ENCODE results near the gene FIGN.

The FIGN gene

DNA sequence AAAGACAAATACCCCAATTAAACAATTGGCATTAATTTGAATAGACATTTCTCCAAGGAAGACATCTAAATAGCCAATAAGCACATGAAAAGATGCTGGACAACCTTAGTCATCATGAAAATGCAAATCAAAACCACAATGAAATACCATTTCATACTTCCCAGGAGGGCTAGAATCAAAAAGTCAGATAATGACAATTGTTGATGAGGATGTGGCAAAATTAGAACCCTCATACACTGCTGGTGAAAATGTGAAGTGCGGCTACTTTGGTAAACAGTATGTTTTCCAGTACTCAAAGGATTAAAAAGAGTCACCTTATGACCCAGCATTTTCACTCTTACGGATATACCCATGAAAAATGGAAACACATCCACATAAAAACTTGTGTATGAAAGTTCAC lies 91.6 kb downstream of the FIGN start:
- TF ChIP-seq, protein P1, sequence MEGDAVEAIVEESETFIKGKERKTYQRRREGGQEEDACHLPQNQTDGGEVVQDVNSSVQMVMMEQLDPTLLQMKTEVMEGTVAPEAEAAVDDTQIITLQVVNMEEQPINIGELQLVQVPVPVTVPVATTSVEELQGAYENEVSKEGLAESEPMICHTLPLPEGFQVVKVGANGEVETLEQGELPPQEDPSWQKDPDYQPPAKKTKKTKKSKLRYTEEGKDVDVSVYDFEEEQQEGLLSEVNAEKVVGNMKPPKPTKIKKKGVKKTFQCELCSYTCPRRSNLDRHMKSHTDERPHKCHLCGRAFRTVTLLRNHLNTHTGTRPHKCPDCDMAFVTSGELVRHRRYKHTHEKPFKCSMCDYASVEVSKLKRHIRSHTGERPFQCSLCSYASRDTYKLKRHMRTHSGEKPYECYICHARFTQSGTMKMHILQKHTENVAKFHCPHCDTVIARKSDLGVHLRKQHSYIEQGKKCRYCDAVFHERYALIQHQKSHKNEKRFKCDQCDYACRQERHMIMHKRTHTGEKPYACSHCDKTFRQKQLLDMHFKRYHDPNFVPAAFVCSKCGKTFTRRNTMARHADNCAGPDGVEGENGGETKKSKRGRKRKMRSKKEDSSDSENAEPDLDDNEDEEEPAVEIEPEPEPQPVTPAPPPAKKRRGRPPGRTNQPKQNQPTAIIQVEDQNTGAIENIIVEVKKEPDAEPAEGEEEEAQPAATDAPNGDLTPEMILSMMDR (IDR thresholded peaks at IDR 0.05; ENCODE audit: extremely low read depth, missing control alignments), result no peak

DNA sequence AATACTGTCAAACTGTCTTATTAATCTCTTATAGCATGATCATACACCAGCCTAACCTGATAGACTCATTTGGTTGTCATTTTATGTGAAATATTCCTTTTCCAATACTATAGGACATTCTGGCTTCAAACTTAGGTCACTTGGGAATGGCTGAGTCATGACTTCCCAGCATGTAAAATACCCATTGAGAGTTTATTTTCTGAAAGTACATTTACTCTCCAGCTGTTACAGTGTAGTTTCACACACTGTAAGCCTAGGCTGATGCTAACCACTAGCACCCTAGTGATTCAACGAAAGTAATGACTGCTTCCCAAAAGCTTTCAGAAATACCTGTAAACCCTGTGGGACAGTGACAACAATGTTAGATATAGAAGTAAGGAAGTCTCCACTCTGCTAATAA lies 93.8 kb downstream of the FIGN start:
- TF ChIP-seq, protein P1 (IDR thresholded peaks at IDR 0.05; ENCODE audit: extremely low read depth, missing control alignments), result no peak
- no peak for DNase-seq (ENCODE audit: low spot score)

More for the DNA sequence above, 91.6 kb downstream of the FIGN start:
- DNase-seq (ENCODE audit: low spot score), result no peak

- TF ChIP-seq, protein P1 (IDR thresholded peaks at IDR 0.05; ENCODE audit: extremely low read depth, missing control alignments), result no peak
- no peak for DNase-seq (ENCODE audit: low spot score)
Observed at GRCh38 chr2:163640542-163641193, 95.1 kb downstream of the FIGN start.

GRCh38 chr2:163637871-163638270 lies 97.9 kb downstream of the FIGN start:
- no peak for DNase-seq (ENCODE audit: low spot score)
- TF ChIP-seq, protein P1 (IDR thresholded peaks at IDR 0.05; ENCODE audit: extremely low read depth, missing control alignments), result no peak

GRCh38 chr2:163633291-163633690 lies 102.5 kb downstream of the FIGN start:
- TF ChIP-seq, protein P1 (IDR thresholded peaks at IDR 0.05; ENCODE audit: extremely low read depth, missing control alignments), result no peak

GRCh38 chr2:163630836-163631235 lies 105.0 kb downstream of the FIGN start:
- DNase-seq (ENCODE audit: low spot score), result no peak
- TF ChIP-seq, protein P1 (IDR thresholded peaks at IDR 0.05; ENCODE audit: extremely low read depth, missing control alignments), result no peak

More at GRCh38 chr2:163633291-163633690, 102.5 kb downstream of the FIGN start:
- no peak for DNase-seq (ENCODE audit: low spot score)

DNA sequence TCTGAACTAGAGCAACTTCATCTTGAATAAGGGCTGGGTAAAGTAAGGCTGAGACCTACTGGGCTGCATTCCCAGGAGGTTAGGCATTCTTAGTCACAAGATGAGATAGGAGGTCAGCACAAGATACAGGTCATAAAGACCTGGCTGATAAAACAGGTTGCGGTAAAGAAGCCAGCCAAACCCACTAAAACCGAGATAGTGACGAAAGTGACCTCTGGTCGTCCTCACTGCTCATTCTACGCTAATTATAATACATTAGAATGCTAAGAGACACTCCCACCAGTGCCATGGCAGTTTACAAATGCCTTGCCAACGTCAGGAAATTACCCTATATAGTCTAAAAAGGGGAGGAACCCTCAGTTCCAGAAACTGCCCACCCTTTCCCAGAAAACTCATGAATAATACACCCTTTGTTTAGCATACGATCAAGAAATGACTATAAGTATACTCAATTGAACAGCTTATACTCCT lies 109.1 kb downstream of the FIGN start:
- no peak for DNase-seq (ENCODE audit: low spot score)
- TF ChIP-seq, protein P1 (IDR thresholded peaks at IDR 0.05; ENCODE audit: extremely low read depth, missing control alignments), result no peak
